ENCODE data around the gene ZNF219.
"Not testable (repeated sequence)": the region's sequence is repeated elsewhere in the genome, so short reads cannot be mapped to it uniquely, and the experiment has no call there.

Gene ZNF219

GRCh38 chr14:21041676-21042433 lies 56.6 kb downstream of the ZNF219 start, which contains the start of gene RNASE7:
RNASE7 (plus strand) TSS chr14:21042362; CDS start chr14:21042993, 631 bp downstream.
- no peak for FAIRE-seq
- DNase-seq (ENCODE audit: insufficient read length, low spot score) = no peak
- TF ChIP-seq POLR2AphosphoS5 (IDR thresholded peaks at IDR 0.05; ENCODE audit: low read depth, low read length) (no peak), SPI1 (IDR thresholded peaks at IDR 0.05; ENCODE audit: low read depth, low read length) (no peak), TAF1 (IDR thresholded peaks at IDR 0.05; ENCODE audit: low read depth, low read length) (no peak), PAX5 (IDR thresholded peaks at IDR 0.05; ENCODE audit: insufficient read depth, low read length, severe bottlenecking) (no peak), POU2F2 (IDR thresholded peaks at IDR 0.05; ENCODE audit: low read depth, low read length) (no peak), POLR2A (IDR thresholded peaks at IDR 0.05; ENCODE audit: low read depth, low read length) (no peak)

GRCh38 chr14:21040941-21041340 lies 57.5 kb downstream of the ZNF219 start:
- not testable (repeated sequence) for DNase-seq (ENCODE audit: insufficient read length, low spot score); FAIRE-seq

GRCh38 chr14:21040370-21040925 lies 58.0 kb downstream of the ZNF219 start:
- no peak for DNase-seq (ENCODE audit: insufficient read length, low spot score)

More at GRCh38 chr14:21040370-21040925, 58.0 kb downstream of the ZNF219 start:
- no peak for TF ChIP-seq PAX5 (IDR thresholded peaks at IDR 0.05; ENCODE audit: insufficient read depth, low read length, severe bottlenecking)
- no peak for TF ChIP-seq POU2F2 (IDR thresholded peaks at IDR 0.05; ENCODE audit: low read depth, low read length)
- TF ChIP-seq POLR2AphosphoS5 (IDR thresholded peaks at IDR 0.05; ENCODE audit: low read depth, low read length) = no peak
- no peak for TF ChIP-seq POLR2A (IDR thresholded peaks at IDR 0.05; ENCODE audit: low read depth, low read length)
- TF ChIP-seq SPI1 (IDR thresholded peaks at IDR 0.05; ENCODE audit: low read depth, low read length) = no peak
- FAIRE-seq = no peak
